GM18502 (cell line): ENCODE data around the gene GPC3.

Experiments used
- ATAC-seq: cut with Tn5 transposase; IDR thresholded peaks from one replicate; pipeline ENCODE4 v1.9.1; 2021; ENCODE audit warnings: mild to moderate bottlenecking; ENCODE audit not compliant: unreplicated experiment, poor library complexity

GPC3 gene

DNA sequence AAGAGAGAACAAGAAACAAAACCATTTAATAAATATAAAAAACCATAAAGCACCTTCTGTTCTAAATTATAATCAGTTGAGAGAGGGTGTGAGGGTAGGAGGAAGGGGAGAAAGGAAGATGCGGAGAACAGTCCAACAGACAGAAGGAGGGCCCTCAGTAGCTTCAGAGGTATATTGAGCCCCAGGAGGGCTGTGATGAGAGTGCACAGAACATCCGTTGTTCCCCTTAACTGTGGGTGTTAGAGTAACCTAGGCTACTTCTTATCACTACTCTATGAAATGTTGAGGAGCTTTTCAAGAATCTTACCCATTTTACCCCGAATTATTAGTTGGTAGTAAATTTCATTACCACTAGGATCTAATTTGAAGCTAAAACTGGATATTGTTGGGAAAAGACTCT lies 13.8 kb downstream of the GPC3 start:
- no peak for ATAC-seq

- no peak for ATAC-seq
Measured at GRCh38 chrX:133970076-133970475, 15.3 kb downstream of the GPC3 start.

GRCh38 chrX:133969191-133969590 lies 16.2 kb downstream of the GPC3 start:
- ATAC-seq, result no peak

DNA sequence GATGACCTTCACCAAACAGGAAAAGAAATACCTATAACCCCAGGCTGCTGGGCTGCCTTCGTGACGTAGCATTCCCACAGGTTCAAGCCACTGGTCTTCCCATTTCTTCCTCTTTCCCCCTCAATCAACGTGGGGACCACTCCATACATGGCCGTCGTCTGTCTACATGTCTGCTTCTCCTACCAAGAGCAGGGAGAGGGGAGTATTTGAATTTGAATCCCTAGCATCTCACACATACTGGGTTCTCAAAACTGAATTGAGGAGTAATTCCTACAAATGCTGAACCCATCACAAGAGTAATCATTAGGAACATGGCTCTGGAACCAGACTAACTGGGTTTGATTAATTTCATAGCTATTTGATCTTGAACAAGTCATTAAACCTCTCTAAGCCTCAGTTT lies 17.3 kb downstream of the GPC3 start:
- ATAC-seq, result no peak

GRCh38 chrX:133966199-133966598 lies 19.2 kb downstream of the GPC3 start:
- ATAC-seq, result no peak

GRCh38 chrX:133965321-133965720 lies 20.1 kb downstream of the GPC3 start:
- ATAC-seq, result no peak

DNA sequence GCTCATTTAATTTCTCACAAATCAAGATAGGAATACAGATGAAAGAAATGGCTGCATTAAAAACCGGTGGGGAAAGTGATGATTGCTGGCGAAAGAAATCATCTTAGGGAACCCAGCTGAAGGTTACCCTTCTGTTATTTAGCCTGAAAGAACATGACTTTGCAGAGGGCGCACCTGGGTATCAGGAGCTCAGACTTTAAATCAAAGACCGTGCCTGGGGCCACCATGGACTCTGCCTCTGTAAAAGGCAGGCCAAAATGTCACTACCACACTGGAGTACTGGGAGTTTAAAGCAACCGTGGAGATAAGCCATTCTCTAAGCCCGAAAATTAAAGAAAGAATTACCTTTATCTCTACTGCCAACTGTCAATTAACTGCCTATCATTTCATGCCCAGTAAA lies 24.3 kb downstream of the GPC3 start:
- ATAC-seq, result no peak

GRCh38 chrX:133959972-133960371 lies 25.4 kb downstream of the GPC3 start:
- ATAC-seq, result no peak

GRCh38 chrX:133958997-133959688 lies 26.3 kb downstream of the GPC3 start:
- ATAC-seq, result no peak

GRCh38 chrX:133956570-133957340 lies 28.6 kb downstream of the GPC3 start:
- ATAC-seq, result no peak

GRCh38 chrX:133953785-133954355 lies 31.5 kb downstream of the GPC3 start:
- no peak for ATAC-seq

DNA sequence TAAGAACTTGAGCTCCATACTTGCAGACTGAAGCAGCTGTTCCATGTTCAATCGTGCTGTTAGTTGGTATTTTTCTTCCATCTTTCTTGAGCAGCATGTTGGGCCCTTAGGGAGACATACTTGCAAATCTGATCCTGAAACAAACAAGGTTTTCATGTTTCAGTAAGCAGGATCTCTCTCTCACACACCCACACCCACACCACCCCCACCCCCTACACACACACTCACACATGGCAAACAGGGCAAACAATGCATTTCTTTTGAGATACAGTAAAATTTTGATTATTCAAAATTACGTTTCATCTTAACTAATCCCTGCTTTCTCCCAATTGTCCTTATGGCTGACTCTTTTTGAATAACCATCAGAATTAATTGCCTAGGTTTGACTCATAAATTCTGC lies 32.3 kb downstream of the GPC3 start:
- ATAC-seq, result no peak

DNA sequence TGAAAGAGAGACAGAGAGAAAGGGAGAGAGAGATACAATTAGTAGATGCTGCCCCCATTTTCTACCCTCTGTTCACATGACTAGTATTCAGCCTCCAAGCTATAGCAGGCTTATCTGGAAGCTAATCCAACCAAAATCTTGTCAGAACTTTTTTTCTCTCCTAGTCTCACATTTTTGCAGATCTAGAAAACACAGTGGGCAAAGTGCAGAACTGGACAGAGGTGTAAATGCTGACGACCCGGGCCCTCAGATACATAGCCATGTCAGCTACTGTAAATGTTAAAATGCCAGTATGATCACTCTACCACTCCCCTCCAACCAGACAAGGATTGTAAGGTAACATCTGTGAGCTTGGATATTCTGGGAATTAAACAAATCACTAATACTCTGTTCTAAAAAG lies 34.3 kb downstream of the GPC3 start:
- ATAC-seq, result no peak

- ATAC-seq, result no peak
Measured at GRCh38 chrX:133950214-133950613, 35.2 kb downstream of the GPC3 start.

DNA sequence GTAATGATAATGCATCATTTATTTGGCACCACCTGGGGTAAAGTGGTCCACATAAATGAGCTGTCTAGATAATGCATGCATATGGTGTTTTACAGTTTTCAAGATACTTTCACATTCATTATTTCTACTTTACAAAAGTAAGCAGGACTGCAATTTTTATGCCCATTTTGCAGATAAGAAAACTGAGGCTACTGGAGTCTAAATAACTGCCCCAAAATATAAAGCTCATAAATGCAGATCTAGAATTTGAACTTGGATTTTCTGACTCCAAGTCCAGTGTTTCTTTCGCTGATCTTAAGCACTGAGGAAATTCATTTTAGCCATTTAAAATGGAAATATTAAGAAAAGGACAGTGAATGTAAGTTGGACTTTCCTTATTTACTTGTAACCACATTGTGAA lies 36.5 kb downstream of the GPC3 start:
- ATAC-seq, result no peak

GRCh38 chrX:133947996-133948395 lies 37.4 kb downstream of the GPC3 start:
- no peak for ATAC-seq

- no peak for ATAC-seq
Measured at GRCh38 chrX:133947022-133947421, 38.4 kb downstream of the GPC3 start.

DNA sequence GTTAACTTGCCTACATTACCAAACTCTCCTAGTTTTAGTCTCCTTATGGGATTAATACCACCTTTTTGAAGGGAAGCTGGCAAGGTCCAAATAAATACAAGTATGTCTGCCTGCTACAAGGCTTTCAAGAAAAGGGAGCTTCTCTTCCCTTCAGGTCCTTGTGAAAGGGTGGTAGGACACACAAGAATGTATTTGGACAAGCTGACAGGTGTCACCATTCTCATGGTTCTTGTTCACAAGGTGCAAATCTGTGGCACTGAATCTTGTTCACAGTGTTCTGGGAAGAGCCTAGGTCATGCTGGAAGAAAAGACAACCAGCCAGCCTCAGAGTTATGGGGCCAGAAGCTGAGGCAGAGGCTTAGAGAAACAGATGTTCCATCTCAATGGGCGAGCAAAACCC lies 41.9 kb downstream of the GPC3 start:
- ATAC-seq, result no peak

- no peak for ATAC-seq
Measured at GRCh38 chrX:133939655-133940302, 45.6 kb downstream of the GPC3 start.

DNA sequence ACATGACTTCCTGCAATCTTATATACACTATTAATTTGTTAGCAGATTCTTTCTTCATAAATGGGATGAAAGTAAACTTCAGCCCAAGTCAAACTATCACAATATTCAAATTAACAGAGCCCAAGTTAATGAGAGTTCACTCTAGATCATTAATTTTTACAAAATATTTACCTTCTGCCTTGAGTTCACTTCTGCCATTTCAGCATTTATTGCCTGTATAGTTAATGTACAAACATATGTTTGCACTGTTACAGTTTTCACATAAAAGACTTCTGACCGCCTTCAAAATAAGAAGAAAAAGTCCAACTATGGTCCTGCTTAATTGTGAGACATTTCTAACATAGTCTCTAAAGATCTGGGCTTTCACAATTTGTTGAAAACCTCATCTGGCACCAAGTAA lies 46.9 kb downstream of the GPC3 start:
- no peak for ATAC-seq

DNA sequence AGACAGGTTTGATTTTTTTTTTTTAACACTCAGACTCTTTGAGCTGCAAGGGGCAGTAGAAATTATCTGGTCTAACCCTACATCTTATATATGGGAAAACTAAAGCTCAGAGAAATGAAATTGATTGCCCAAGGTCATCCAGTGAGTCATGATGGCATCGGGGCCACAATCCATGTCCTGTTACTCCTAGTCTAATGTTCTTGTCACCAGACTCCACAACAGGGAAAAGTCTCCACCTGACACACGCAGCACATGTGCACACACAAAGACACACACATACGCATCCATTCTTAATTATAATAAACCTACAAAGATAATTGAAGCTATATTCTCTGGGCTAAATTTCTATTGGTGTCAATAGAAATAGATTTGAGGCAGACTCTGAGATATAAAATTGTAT lies 48.4 kb downstream of the GPC3 start:
- ATAC-seq, result no peak
